ENCODE results near the gene BBS9.

DNA sequence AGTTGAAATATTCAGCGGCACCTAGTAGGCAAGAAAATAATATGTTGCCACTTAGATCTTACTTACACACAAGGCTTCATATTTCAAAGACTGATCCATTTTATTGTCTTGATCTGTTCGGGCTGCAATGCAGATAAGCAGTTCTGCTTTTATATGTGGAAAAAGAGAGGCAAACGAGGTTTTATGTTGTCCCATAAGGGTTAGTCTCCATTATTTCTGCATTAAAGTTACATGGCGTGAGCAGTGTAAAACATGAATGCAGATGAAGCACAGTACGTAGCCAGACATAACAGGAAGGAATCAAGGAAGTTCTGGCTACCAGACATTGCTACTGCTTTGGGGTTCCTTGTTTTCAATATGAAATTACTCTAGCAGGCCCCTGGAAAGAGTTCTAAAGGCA lies 224.8 kb downstream of the BBS9 start:
- TF ChIP-seq, protein P1, sequence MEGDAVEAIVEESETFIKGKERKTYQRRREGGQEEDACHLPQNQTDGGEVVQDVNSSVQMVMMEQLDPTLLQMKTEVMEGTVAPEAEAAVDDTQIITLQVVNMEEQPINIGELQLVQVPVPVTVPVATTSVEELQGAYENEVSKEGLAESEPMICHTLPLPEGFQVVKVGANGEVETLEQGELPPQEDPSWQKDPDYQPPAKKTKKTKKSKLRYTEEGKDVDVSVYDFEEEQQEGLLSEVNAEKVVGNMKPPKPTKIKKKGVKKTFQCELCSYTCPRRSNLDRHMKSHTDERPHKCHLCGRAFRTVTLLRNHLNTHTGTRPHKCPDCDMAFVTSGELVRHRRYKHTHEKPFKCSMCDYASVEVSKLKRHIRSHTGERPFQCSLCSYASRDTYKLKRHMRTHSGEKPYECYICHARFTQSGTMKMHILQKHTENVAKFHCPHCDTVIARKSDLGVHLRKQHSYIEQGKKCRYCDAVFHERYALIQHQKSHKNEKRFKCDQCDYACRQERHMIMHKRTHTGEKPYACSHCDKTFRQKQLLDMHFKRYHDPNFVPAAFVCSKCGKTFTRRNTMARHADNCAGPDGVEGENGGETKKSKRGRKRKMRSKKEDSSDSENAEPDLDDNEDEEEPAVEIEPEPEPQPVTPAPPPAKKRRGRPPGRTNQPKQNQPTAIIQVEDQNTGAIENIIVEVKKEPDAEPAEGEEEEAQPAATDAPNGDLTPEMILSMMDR (IDR thresholded peaks at IDR 0.05), result no peak
- no peak for TF ChIP-seq POLR2A (IDR thresholded peaks at IDR 0.05)

All from right lobe of liver (tissue), 4 donors.